H9 (cell line): ENCODE results near the gene FAF1. TPM values are rescaled to one million over a fixed set of nuclear protein-coding genes. Genes with fewer than 3 reads are reported as not detected.

ENCODE experiments used
- DNase-seq: peaks from one replicate; pipeline ENCODE4 v3.0.0-alpha.2; 2017
- H2AFZ ChIP-seq: one replicate; pipeline ENCODE4 v1.6.1; 2013; ENCODE audit warnings: mild to moderate bottlenecking, low read length, control low read depth, moderate library complexity
- H2AK5ac ChIP-seq: 2 replicates; pipeline ENCODE4 v1.6.1; 2013; ENCODE audit warnings: low read length, control low read depth, mixed read lengths; ENCODE audit not compliant: insufficient read length
- H2BK120ac ChIP-seq: one replicate; pipeline ENCODE4 v1.6.1; 2013; ENCODE audit warnings: low read depth, mild to moderate bottlenecking, low read length, control low read depth, inconsistent platforms; ENCODE audit not compliant: poor library complexity, severe bottlenecking
- H2BK12ac ChIP-seq: 2 replicates; pipeline ENCODE4 v1.6.1; 2013; ENCODE audit warnings: low read length, control low read depth, mixed read lengths, low read depth; ENCODE audit not compliant: insufficient read length
- H2BK15ac ChIP-seq: 2 replicates; pipeline ENCODE4 v1.6.1; 2013; ENCODE audit warnings: low read depth, low read length, control low read depth
- H2BK20ac ChIP-seq: one replicate; pipeline ENCODE4 v1.6.1; 2013; ENCODE audit warnings: low read depth, mild to moderate bottlenecking, low read length, control low read depth, inconsistent platforms; ENCODE audit not compliant: poor library complexity, severe bottlenecking
- H2BK5ac ChIP-seq: 2 replicates; pipeline ENCODE4 v1.6.1; 2013; ENCODE audit warnings: low read length, control low read depth, mixed read lengths; ENCODE audit not compliant: insufficient read length
- H3K14ac ChIP-seq: 2 replicates; pipeline ENCODE4 v1.6.1; 2013; ENCODE audit warnings: low read length, control low read depth; ENCODE audit not compliant: insufficient read depth
- H3K18ac ChIP-seq: 2 replicates; pipeline ENCODE4 v1.6.1; 2013; ENCODE audit warnings: low read depth, mild to moderate bottlenecking, mixed read lengths, low read length, control low read depth; ENCODE audit not compliant: insufficient read length
- H3K23ac ChIP-seq: 2 replicates; pipeline ENCODE4 v1.6.1; 2013; ENCODE audit warnings: low read length, control low read depth, mixed read lengths, low read depth; ENCODE audit not compliant: insufficient read length
- H3K23me2 ChIP-seq: 2 replicates; pipeline ENCODE4 v1.6.1; 2013; ENCODE audit warnings: low read depth, mild to moderate bottlenecking, mixed read lengths, low read length, control low read depth; ENCODE audit not compliant: insufficient read length, poor library complexity, severe bottlenecking
- H3K27ac ChIP-seq: 2 replicates; pipeline ENCODE4 v1.5.1; 2013; ENCODE audit warnings: low read length, control low read depth, mixed read lengths, low read depth; ENCODE audit not compliant: insufficient read length
- H3K27me3 ChIP-seq: 2 replicates; pipeline ENCODE4 v1.6.1; 2013; ENCODE audit warnings: low read length, control low read depth, inconsistent platforms; ENCODE audit not compliant: insufficient read depth
- H3K4ac ChIP-seq: 2 replicates; pipeline ENCODE4 v1.6.1; 2013; ENCODE audit warnings: low read depth, mild to moderate bottlenecking, control low read depth, inconsistent platforms, low read length, moderate library complexity
- H3K4me1 ChIP-seq: 2 replicates; pipeline ENCODE4 v1.6.1; 2013; ENCODE audit warnings: low read length, control low read depth, inconsistent platforms; ENCODE audit not compliant: insufficient read depth
- H3K4me2 ChIP-seq: 2 replicates; pipeline ENCODE4 v1.6.1; 2013; ENCODE audit warnings: low read length, control low read depth, mixed read lengths; ENCODE audit not compliant: insufficient read length, insufficient read depth
- H3K56ac ChIP-seq: 2 replicates; pipeline ENCODE4 v1.6.1; 2013; ENCODE audit warnings: low read depth, mild to moderate bottlenecking, mixed read lengths, low read length, control low read depth; ENCODE audit not compliant: insufficient read length
- H3K79me1 ChIP-seq: 2 replicates; pipeline ENCODE4 v1.6.1; 2013; ENCODE audit warnings: low read depth, mild to moderate bottlenecking, moderate library complexity, low read length, control low read depth, inconsistent platforms; ENCODE audit not compliant: insufficient read depth, poor library complexity, severe bottlenecking
- H3K79me2 ChIP-seq: 2 replicates; pipeline ENCODE4 v1.6.1; 2013; ENCODE audit warnings: low read length, control low read depth, inconsistent platforms; ENCODE audit not compliant: insufficient read depth
- H3K9ac ChIP-seq: 2 replicates; pipeline ENCODE4 v1.6.1; 2013; ENCODE audit warnings: low read length, control low read depth, mixed read lengths; ENCODE audit not compliant: insufficient read length; ENCODE audit errors: extremely low read depth
- H3K9me3 ChIP-seq: one replicate; pipeline ENCODE4 v1.6.1; 2013; ENCODE audit warnings: low read depth, low read length, inconsistent platforms; ENCODE audit not compliant: control insufficient read depth
- H3T11ph ChIP-seq: one replicate; pipeline ENCODE4 v1.6.1; 2013; ENCODE audit warnings: mild to moderate bottlenecking, low read length, control low read depth, inconsistent platforms
- H4K20me1 ChIP-seq: one replicate; pipeline ENCODE4 v1.6.1; 2013; ENCODE audit not compliant: control insufficient read depth, insufficient read length, insufficient read depth
- H4K5ac ChIP-seq: 2 replicates; pipeline ENCODE4 v1.6.1; 2013; ENCODE audit warnings: low read depth, mild to moderate bottlenecking, mixed read lengths, low read length, control low read depth; ENCODE audit not compliant: insufficient read length
- H4K8ac ChIP-seq: replicated peaks from 2 replicates; pipeline ENCODE4 v1.6.1; 2013; ENCODE audit warnings: low read length, control low read depth, mixed read lengths, low read depth; ENCODE audit not compliant: insufficient read length
- H4K91ac ChIP-seq: 2 replicates; pipeline ENCODE4 v1.6.1; 2013; ENCODE audit warnings: low read depth, mild to moderate bottlenecking, moderate library complexity, mixed read lengths, low read length, control low read depth; ENCODE audit not compliant: insufficient read length
- H3K27ac Mint-ChIP-seq, 3 experiments: 2 replicates in 2 of 3; 3 replicates in 1 of 3; pipeline ENCODE4 v1.8.0; 2020 to 2021; ENCODE audit warnings: mixed read lengths in 3 of 3, mild to moderate bottlenecking in 1 of 3, moderate library complexity in 1 of 3
- H3K27me3 Mint-ChIP-seq: 2 replicates; pipeline ENCODE4 v1.8.0; 2021; ENCODE audit warnings: low read depth, mild to moderate bottlenecking, moderate library complexity, mixed read lengths
- H3K36me3 Mint-ChIP-seq, 3 experiments: 2 replicates in 2 of 3; 3 replicates in 1 of 3; pipeline ENCODE4 v1.8.0; 2020 to 2021; ENCODE audit warnings: low read depth in 3 of 3, mixed read lengths in 3 of 3; ENCODE audit not compliant: insufficient read depth in 1 of 3
- H3K4me1 Mint-ChIP-seq, 2 experiments: 2 replicates each; pipeline ENCODE4 v1.8.0; 2020; ENCODE audit warnings: mixed read lengths in 2 of 2
- H3K4me3 Mint-ChIP-seq, 2 experiments: 2 replicates in 1 of 2; 3 replicates in 1 of 2; pipeline ENCODE4 v1.8.0; 2020 to 2021; ENCODE audit warnings: mild to moderate bottlenecking in 2 of 2, mixed read lengths in 2 of 2, moderate library complexity in 1 of 2
- H3K9me3 Mint-ChIP-seq, 2 experiments: 2 replicates in 1 of 2; 3 replicates in 1 of 2; pipeline ENCODE4 v1.8.0; 2020; ENCODE audit warnings: mild to moderate bottlenecking in 2 of 2, mixed read lengths in 2 of 2, moderate library complexity in 1 of 2
- CTCF ChIP-seq: fragments of 200-600 bp; sonication (generic); conservative IDR thresholded peaks from 3 replicates; pipeline ENCODE4 v1.8.0; 2021; ENCODE audit warnings: antibody characterized with exemption, mild to moderate bottlenecking
- WGBS: extraction: QIAGEN DNeasy Blood & Tissue Kit; methylation state at CpG from one replicate; pipeline ENCODE4 v1.1.7; 2013; ENCODE audit warnings: missing lambda C conversion rate, low lambda C conversion rate, mixed read lengths; ENCODE audit not compliant: insufficient read length; ENCODE audit errors: extremely low coverage; 5-methylcytosine and 5-hydroxymethylcytosine counted together
- total RNA-seq: library from RNA; stranded (reverse); gene quantifications from 2 replicates; pipeline ENCODE4 v1.2.1, GENCODE V29; 2021

FAF1 gene
- total RNA-seq, 1 experiment from 2014 or later, result 60.8 TPM

- Histone ChIP-seq H3K4me1 (no peaks in the 10 kb centered on the region), H3T11ph (no peak overlapping the region), H3K27ac (no peak overlapping the region), H2BK15ac (no peak overlapping the region), H2AK5ac (no peak overlapping the region), H3K56ac (no peak overlapping the region), H4K8ac (no peak overlapping the region), H3K79me1 (no peaks in the 10 kb centered on the region), H3K14ac (no peak overlapping the region), H2BK12ac (no peak overlapping the region), H4K20me1 (no peaks in the 10 kb centered on the region), H4K91ac (no peak overlapping the region), H3K79me2 (no peaks in the 10 kb centered on the region), H2BK120ac (no peak overlapping the region), H2AFZ (no peak overlapping the region), H3K9ac (no peak overlapping the region), H3K23me2 (no peaks in the 10 kb centered on the region), H2BK20ac (no peak overlapping the region), H3K18ac (no peak overlapping the region), H3K4me2 (no peak overlapping the region), H4K5ac (no peak overlapping the region), H3K4ac (no peak overlapping the region), H3K9me3 (no peaks in the 10 kb centered on the region), H3K27me3 (no peaks in the 10 kb centered on the region), H2BK5ac (no peak overlapping the region), H3K23ac (no peak overlapping the region)
- Mint-ChIP-seq H3K27me3 (no peaks in the 10 kb centered on the region), H3K4me3 (no peak overlapping the region), H3K36me3 (peaks cover 0 to 10% (median 0%) of the 10 kb centered on the region in 3 experiments; a peak in 3 of 7 replicates), H3K9me3 (no peaks in the 10 kb centered on the region), H3K4me1 (no peaks in the 10 kb centered on the region), H3K27ac (0 out of 7 replicates have a peak overlapping the region, but pooled peaks of 1 of the 3 experiments have one; percentile 27)
- no peak for TF ChIP-seq CTCF
- no peak for DNase-seq
- no CpG with 5 or more reads among the region's 9 CpGs for WGBS
Observed at GRCh38 chr1:50783286-50783685, 176.8 kb downstream of the FAF1 start.
